Fibroblast of lung (primary cell): ENCODE results near the gene ZNF436.

Experiments used
- CTCF ChIP-seq, 2 donors: IDR thresholded peaks in 1 of 2; conservative IDR thresholded peaks in 1 of 2; 1 replicate in 1 of 2; 2 replicates in 1 of 2; pipeline ENCODE4 v1.5.1; 2011 to 2012; ENCODE audit warnings: low read length in 2 of 2, control low read depth in 1 of 2, inconsistent platforms in 1 of 2, low read depth in 1 of 2, mild to moderate bottlenecking in 1 of 2
- EZH2 ChIP-seq: IDR thresholded peaks from 2 replicates; pipeline ENCODE4 v1.5.1; 2012; ENCODE audit warnings: low read length, control low read depth, mild to moderate bottlenecking; ENCODE audit errors: missing control alignments

- TF ChIP-seq CTCF (conservative IDR thresholded peaks at IDR 0.05 in 1 of 2, IDR thresholded peaks at IDR 0.05 in 1 of 2; ENCODE audit: low read depth in 1 of 2, low read length in 2 of 2) (no peak), EZH2 (no peak)
These were observed 7.4 kb downstream of the ZNF436 start for GRCh38 chr1:23362218-23362713.
